Thyroid gland (tissue), 4 donors: ENCODE measurements around the gene ANKRD31.

Experiments used
- POLR2A ChIP-seq, 2 donors: fragments of 450-650 bp; IDR thresholded peaks; one replicate each; pipeline ENCODE4 v1.6.1; 2017; ENCODE audit warnings: antibody characterized with exemption in 2 of 2, mild to moderate bottlenecking in 2 of 2, moderate library complexity in 1 of 2
- TF ChIP-seq, protein P1 (sequence below), 6 experiments: fragments of 200-600 bp in 3 of 6; fragments of 450-650 bp in 3 of 6; sonication (generic) in 3 of 6; IDR thresholded peaks; one replicate each; pipeline ENCODE4 v1.5.1; 2016 to 2019; ENCODE audit warnings: antibody characterized with exemption in 6 of 6, mild to moderate bottlenecking in 2 of 6, inconsistent platforms in 1 of 6, moderate library complexity in 1 of 6

DNA sequence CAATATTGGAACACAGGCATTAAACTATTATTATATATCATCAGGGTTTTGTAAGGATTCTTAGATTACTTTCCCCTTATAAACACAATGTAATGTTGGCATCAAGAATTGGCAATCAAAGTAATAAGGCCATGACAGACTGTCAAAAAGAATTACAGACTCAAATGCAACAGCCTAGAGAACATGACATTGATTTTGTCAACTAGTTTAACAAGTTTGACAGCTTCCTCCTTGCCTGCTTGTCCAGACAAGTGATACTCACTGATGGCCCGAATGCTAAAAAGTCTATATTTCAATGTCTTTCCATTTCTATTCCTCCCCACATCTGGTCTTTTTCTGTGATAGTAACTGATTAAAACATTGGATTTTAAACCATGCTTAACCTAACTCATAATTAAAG lies 6.4 kb upstream of the ANKRD31 start:
- TF ChIP-seq, protein P1, sequence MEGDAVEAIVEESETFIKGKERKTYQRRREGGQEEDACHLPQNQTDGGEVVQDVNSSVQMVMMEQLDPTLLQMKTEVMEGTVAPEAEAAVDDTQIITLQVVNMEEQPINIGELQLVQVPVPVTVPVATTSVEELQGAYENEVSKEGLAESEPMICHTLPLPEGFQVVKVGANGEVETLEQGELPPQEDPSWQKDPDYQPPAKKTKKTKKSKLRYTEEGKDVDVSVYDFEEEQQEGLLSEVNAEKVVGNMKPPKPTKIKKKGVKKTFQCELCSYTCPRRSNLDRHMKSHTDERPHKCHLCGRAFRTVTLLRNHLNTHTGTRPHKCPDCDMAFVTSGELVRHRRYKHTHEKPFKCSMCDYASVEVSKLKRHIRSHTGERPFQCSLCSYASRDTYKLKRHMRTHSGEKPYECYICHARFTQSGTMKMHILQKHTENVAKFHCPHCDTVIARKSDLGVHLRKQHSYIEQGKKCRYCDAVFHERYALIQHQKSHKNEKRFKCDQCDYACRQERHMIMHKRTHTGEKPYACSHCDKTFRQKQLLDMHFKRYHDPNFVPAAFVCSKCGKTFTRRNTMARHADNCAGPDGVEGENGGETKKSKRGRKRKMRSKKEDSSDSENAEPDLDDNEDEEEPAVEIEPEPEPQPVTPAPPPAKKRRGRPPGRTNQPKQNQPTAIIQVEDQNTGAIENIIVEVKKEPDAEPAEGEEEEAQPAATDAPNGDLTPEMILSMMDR (IDR thresholded peaks at IDR 0.05): no peak
- TF ChIP-seq POLR2A (IDR thresholded peaks at IDR 0.05): no peak
